A673 (cell line): ENCODE data around the gene SLC43A3.

ENCODE experiments used
- EZH2 ChIP-seq: fragments of 200-600 bp; sonication (generic); IDR thresholded peaks from 2 replicates; pipeline ENCODE4 v1.6.1; 2017; ENCODE audit warnings: borderline replicate concordance, low read depth, mild to moderate bottlenecking, mixed read lengths, antibody characterized with exemption, low read length; ENCODE audit not compliant: poor library complexity, severe bottlenecking
- TF ChIP-seq, protein P1 (sequence below): fragments of 300-800, 200-600 bp; sonication (generic); conservative IDR thresholded peaks from 2 replicates; pipeline ENCODE4 v1.5.1; 2017; ENCODE audit warnings: low read depth, mild to moderate bottlenecking, antibody characterized with exemption, low read length, moderate library complexity, mixed read lengths

DNA sequence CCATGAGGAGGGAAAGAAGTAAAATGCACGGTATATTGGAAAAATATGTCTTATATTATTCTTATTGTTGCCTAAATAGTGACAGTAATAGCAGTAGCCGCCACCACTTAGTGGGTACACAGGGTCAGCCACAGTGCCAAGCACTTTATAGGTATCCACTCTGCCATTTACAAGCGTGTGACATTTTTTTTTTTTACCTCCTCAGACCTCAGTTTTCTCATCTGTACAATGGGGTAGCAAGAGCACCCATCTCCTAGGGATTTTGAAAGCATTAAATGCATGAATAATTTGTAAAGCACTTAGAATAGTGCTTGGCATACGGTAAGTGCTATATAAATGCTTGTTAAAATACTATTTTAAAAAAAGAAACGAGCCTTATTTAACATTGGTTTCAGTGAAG, 42.3 kb upstream of the SLC43A3 start:
- TF ChIP-seq, protein P1, sequence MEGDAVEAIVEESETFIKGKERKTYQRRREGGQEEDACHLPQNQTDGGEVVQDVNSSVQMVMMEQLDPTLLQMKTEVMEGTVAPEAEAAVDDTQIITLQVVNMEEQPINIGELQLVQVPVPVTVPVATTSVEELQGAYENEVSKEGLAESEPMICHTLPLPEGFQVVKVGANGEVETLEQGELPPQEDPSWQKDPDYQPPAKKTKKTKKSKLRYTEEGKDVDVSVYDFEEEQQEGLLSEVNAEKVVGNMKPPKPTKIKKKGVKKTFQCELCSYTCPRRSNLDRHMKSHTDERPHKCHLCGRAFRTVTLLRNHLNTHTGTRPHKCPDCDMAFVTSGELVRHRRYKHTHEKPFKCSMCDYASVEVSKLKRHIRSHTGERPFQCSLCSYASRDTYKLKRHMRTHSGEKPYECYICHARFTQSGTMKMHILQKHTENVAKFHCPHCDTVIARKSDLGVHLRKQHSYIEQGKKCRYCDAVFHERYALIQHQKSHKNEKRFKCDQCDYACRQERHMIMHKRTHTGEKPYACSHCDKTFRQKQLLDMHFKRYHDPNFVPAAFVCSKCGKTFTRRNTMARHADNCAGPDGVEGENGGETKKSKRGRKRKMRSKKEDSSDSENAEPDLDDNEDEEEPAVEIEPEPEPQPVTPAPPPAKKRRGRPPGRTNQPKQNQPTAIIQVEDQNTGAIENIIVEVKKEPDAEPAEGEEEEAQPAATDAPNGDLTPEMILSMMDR: no peak
- no peak for TF ChIP-seq EZH2
